Measurements from ENCODE around the gene PFKP.

The PFKP gene

DNA sequence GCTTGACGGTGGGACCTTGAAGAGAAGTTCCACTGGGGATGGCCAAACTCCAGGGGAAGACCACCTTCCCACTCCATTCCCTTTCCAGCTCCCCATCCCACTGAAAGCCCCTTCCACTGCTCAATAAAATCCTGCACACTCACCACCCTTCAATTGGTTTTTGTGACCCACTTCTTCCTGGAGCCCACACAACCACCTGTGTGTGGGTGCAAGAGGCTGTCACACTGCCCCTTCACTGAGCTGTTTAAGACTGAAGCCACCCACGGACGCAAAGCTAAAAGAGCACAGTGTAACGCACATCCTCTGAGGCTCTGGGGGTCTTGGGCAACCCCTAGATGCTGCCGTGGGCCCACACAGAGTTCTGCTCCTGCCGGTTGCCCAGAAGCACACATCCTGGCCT is 118.0 kb downstream of the PFKP start:
- in situ Hi-C loops (cut with MboI; ENCODE audit: low sequenced_read_pairs), result no loop called here

- in situ Hi-C loops (cut with MboI; ENCODE audit: low sequenced_read_pairs), result no loop called here
Observed at GRCh38 chr10:3186368-3186767, 119.0 kb downstream of the PFKP start.
